IPS DF 4.7 (cell line): ENCODE data around the gene ZNF414.
"Not testable (repeated sequence)": the region's sequence is repeated elsewhere in the genome, so short reads cannot be mapped to it uniquely, and the experiment has no call there.

Experiments
- DNase-seq: peaks from one replicate; pipeline ENCODE4 v3.0.0-alpha.2; 2013; ENCODE audit warnings: low spot score; ENCODE audit errors: extremely low read depth

ZNF414 gene

GRCh38 chr19:8517551-8518442, 3.8 kb upstream of the ZNF414 start:
- no peak for DNase-seq

DNA sequence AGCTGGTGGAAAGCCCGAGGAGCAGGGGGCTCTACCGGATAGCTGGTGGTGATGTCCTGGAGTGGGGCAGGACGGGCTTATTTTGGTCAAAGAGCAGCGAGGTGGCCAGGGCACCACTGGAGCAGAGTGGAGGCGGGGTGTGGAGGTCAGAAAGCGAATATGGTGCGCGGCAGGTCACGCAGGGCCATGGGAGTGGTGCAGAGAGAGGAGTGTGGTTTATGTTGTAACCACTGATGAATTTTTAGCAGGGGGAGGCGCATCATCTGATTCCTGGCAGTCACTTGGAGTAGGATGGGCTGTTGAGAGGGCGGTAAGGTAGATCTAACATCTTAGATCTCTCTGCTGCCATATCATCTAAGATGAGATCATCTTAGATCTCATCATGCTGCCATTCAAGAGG, 1.4 kb upstream of the ZNF414 start:
- DNase-seq, result no peak

DNA sequence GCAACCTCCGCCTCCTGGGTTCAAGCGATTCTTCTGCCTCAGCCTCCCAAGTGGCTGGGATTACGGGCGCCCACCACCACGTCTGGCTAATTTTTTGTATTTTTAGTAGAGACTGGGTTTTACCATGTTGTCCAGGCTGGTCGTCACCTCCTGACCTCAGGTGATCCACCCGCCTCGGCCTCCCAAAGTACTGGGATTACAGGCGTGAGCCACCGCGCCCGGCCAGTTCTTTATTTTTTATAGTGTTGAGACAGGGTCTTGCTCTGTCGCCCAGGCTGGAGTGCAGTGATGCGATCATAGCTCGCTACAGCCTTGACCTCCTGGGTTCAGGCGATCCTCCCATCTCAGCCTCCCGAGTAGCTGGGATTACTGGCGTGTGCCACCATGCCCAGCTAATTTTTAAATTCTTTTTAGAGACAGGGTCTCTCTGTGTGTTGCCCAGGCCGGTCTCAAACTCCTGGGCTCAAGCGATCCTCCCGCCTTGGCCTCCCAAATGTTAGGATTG, 590 bp upstream of the ZNF414 start:
- DNase-seq, result not testable (repeated sequence)

- no peak for DNase-seq
Observed at GRCh38 chr19:8513036-8513686, 806 bp downstream of the ZNF414 start.

DNA sequence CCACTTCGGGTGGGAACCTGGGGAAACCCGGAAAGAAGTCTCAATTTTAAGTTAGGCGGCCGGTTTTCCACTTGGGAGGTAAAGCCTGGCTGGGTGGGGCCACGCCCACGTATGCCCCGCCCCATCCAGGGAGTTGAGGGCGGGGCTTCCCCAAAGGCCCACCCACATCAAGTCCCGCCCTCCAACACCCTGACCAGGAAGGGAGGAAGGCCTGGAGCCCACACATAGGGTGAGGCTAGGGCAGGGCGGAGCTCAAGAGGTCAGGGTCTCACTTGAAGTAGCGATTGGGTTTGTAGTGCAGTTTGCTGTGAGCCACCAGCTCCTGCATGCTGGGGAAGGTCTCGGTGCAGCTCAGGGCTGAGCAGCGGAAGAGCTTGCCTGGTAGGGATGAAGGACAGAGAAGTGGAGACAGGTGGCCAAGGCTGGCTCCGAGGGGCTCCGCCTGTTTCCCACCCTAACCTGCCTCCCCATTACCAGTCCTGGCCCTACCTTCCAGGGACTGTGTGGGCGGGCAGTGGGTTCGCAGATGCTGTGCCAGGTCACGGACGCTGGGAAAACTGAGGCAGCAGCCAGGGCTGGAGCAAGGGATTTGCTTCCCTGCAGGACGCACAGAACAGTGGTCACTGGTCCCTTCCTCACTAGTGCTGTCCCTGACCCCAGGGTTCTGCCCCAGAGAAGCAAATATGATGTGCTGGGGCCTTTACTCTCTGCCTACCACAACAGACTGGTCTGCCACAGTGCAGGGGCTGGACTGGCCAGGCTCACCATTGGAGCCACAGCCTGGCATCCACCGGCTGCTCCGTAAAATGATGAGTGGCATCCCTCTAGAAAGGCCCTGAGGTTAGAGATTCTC, 1.6 kb downstream of the ZNF414 start:
- DNase-seq, result no peak

DNA sequence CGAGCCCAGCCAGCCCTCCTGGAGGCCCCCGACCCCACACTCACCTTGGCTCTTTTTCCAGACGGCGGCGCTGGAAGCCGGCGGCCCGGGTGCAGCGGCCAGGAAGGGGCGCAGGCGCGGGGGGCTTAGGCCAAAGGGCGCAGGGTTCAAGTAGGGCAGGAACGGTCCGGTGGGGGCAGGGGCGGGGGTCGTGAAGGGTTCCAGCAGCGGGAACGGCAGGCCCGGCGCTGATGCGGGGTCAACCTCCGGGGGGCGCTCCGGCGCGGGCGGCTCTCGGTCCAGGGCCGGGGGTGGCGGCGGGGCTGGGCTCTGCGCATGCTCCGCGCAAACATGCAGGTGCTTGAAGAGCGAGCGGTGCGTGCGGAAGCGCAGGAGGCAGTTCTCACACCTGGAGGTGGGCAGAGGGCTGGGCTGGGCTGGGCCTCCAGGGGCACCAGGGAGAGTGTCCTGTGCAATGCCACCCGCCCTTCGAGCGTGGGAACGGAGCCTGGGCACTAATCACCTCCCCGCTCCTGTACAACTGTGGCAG, 2.3 kb downstream of the ZNF414 start:
- DNase-seq, result no peak

GRCh38 chr19:8510589-8511115, 3.3 kb downstream of the ZNF414 start:
- no peak for DNase-seq

DNA sequence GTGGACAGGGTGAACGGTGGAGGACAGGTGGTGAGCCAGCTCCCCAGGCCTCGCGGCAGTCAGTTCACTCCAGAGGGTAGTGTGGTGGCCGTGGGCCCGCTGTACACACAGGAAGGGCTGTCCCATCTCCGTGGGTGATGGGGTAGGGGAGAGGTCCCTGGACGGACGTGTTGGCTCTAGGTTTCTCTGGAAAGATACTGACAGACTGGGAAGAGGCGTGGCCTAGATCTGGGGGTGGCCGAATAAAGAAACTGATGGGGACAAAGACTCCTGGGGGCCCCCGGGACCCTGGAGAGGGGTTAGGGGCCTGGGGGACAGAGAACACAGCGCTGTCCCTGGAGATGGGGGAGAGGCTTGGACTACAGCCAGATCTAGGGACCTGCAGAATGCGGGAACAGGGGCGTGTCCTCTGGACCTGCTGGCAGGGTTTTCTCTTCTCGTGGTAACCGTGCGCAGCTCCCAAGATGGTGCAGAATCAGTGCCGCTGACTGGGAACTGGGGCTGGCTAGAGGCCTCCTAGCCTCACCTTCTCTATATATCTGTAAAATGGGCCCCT, 7.5 kb downstream of the ZNF414 start:
- DNase-seq, result no peak

GRCh38 chr19:8505680-8506401, 8.1 kb downstream of the ZNF414 start:
- no peak for DNase-seq

DNA sequence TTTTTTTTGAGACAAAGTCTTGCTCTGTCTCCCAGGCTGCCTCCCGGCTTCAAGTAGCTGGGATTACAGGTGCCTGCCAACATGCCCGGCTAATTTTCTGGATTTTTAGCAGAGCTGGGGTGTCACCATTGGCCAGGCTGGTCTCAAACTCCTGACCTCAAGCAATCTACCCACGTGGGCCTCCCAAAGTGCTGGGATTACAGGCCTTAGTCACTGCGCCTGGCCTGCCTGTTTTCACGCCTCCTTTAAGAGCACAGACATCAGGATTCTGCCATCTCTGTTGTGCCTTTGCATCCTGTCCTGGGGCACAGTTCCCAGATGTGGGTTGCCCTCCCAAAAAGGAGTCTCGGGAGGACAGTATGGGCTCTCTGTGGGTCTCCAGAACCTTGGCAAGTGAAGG, 9.0 kb downstream of the ZNF414 start:
- no peak for DNase-seq

GRCh38 chr19:8504171-8504570, 9.8 kb downstream of the ZNF414 start:
- DNase-seq, result no peak

- no peak for DNase-seq
Observed at GRCh38 chr19:8503510-8503909, 10.5 kb downstream of the ZNF414 start.

DNA sequence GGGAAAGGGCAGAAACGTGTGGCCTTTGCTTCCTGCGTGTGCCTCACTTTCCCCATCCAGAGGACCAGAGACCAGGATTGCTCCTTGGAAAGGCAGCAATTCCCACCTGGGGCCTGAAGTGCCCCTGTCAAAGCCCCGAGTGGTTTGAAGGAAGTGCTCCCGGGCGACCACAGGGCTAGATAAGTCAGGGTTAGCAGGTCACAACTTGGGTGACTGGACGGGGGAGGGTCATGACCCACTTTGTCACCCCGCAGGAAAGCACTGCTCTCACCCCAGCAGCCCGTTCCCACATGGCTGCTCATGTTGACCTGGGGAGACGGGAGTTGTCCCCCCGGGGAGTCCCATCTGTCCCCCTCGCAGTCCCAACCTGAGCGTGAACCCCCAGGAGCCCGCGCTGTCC, 12.0 kb downstream of the ZNF414 start:
- no peak for DNase-seq

- DNase-seq, result no peak
Observed at GRCh38 chr19:8501516-8501915, 12.5 kb downstream of the ZNF414 start.

DNA sequence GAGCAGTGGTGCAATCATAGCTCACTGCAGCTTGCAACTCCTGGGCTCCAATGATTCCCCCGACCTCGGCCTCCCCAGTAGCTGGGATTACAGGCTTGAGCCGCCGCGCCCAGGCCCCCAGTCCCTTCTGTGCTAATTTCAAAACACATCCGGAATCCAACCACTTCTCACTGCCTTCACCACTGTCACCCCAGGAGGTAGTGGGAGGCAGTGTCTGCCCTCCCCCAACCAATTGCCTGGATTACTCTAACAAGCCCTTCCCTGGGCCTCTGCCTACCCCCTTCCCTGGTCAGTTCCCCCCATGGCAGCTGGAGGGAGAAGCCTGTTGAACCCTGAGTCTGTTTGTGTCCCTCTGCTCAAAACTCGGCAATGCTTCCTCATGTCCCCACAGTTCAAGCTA, 13.8 kb downstream of the ZNF414 start:
- DNase-seq, result no peak

DNA sequence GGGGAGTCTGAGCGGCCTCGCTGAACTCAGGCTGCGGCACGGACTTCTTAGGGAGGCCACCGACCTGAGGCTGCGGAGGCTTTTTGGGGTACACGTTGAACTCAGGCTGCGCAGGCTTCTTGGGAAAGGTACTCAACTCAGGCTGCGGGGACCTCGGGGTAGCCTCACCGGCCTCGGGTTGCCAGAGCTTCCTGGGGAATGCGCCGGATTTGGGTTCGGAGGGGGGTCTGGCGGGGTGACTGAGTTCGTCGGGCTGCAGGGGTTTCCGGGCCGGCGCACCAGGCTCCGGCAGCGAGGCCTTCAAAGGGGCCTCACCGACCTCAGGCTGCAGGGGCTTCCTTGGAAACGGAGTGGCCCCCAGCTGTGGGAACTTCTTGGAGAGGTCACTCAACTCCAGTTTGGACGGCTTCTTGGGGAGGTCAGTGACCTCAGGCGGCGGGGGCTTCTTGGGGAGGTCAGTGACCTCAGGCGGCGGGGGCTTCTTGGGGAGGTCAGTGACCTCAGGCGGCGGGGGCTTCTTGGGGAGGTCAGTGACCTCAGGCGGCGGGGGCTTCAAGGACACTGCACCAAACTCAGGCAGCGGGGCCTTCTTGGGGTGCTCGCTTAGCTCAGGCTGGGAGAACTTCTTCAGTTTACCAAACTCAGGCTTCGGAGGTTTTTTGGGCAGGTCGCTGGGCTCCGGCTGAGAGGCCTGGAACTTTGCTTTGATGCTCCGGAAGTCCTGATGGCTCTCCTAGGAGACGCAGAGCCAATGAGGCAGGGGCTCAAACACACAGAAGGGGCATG, 14.7 kb downstream of the ZNF414 start:
- no peak for DNase-seq

GRCh38 chr19:8498295-8498694, 15.7 kb downstream of the ZNF414 start:
- DNase-seq, result no peak

- no peak for DNase-seq
Observed at GRCh38 chr19:8494158-8494557, 19.8 kb downstream of the ZNF414 start.

DNA sequence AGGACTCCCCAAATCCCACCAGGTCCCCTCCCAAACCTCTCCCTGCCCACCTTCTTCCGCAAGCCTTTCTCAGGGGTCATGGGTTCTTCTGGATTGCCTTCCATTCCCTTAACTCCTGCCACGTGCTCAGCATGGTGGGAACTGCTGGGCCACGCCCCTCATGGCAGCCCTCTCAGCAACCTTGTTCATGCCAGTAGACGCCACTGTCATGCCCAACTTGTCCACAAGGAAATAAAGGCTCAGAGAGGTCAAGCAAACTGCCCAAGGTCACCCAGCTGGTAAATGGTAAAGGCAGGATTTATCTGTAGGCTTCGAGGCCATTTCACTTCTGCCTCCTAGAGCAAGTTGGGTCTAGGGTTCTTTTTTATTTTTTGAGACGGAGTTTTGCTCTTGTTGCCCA, 22.4 kb downstream of the ZNF414 start:
- no peak for DNase-seq
